NOMO-1 treated with dmso at 0.1 percent for 144 hours (cell line): Measurements from ENCODE around the gene KCNJ16.
A peak's percentile ranks its signal among the peaks of the same experiment; 100 is the strongest.

Experiments
- DNase-seq: peaks from one replicate; lab custom pipeline; 2025; ENCODE audit not compliant: unreplicated experiment; lab: John Stamatoyannopoulos, UW

Gene KCNJ16

GRCh38 chr17:70096861-70097260 lies 21.8 kb downstream of the KCNJ16 start:
- no peak for DNase-seq

- DNase-seq, result no peak
These were observed 23.0 kb downstream of the KCNJ16 start for GRCh38 chr17:70098030-70098429.

GRCh38 chr17:70099294-70099693 lies 24.3 kb downstream of the KCNJ16 start:
- peak; percentile 60 for DNase-seq

GRCh38 chr17:70099884-70100283 lies 24.9 kb downstream of the KCNJ16 start:
- DNase-seq, result no peak

GRCh38 chr17:70100983-70101382 lies 26.0 kb downstream of the KCNJ16 start:
- DNase-seq, result no peak

GRCh38 chr17:70102531-70102930 lies 27.5 kb downstream of the KCNJ16 start:
- peak; percentile 37 for DNase-seq

GRCh38 chr17:70104791-70105523 lies 29.9 kb downstream of the KCNJ16 start:
- DNase-seq, result no peak

GRCh38 chr17:70105641-70106040 lies 30.6 kb downstream of the KCNJ16 start:
- DNase-seq, result no peak

- no peak for DNase-seq
These were observed 31.5 kb downstream of the KCNJ16 start for GRCh38 chr17:70106551-70106950.

GRCh38 chr17:70107441-70107840 lies 32.4 kb downstream of the KCNJ16 start:
- no peak for DNase-seq

- no peak for DNase-seq
These were observed 33.0 kb downstream of the KCNJ16 start for GRCh38 chr17:70107904-70108565.

GRCh38 chr17:70109497-70109896 lies 34.5 kb downstream of the KCNJ16 start:
- DNase-seq, result no peak

- no peak for DNase-seq
These were observed 35.4 kb downstream of the KCNJ16 start for GRCh38 chr17:70110443-70110880.

GRCh38 chr17:70111201-70111600 lies 36.2 kb downstream of the KCNJ16 start:
- DNase-seq, result no peak

- no peak for DNase-seq
These were observed 39.4 kb downstream of the KCNJ16 start for GRCh38 chr17:70114405-70114804.

- no peak for DNase-seq
These were observed 40.1 kb downstream of the KCNJ16 start for GRCh38 chr17:70115126-70115525.

GRCh38 chr17:70116919-70117318 lies 41.9 kb downstream of the KCNJ16 start:
- DNase-seq, result no peak

- no peak for DNase-seq
These were observed 44.5 kb downstream of the KCNJ16 start for GRCh38 chr17:70119545-70119944.

GRCh38 chr17:70119983-70120382 lies 45.0 kb downstream of the KCNJ16 start:
- no peak for DNase-seq

- peak; percentile 82 for DNase-seq
These were observed 45.4 kb downstream of the KCNJ16 start for GRCh38 chr17:70120425-70120824.

GRCh38 chr17:70121126-70121525 lies 46.1 kb downstream of the KCNJ16 start:
- no peak for DNase-seq

- peak; percentile 45 for DNase-seq
These were observed 48.2 kb downstream of the KCNJ16 start for GRCh38 chr17:70123193-70123592.

- DNase-seq, result no peak
These were observed 49.7 kb downstream of the KCNJ16 start for GRCh38 chr17:70124723-70125122.
